ENCODE measurements around the gene CAMK1G. TPM values are rescaled to one million over a fixed set of nuclear protein-coding genes. Genes with fewer than 3 reads are reported as not detected.

CAMK1G gene
- total and polyA plus RNA-seq, 9 donors: 0.04 to 0.66 (median 0.31) TPM; not detected in 3

DNA sequence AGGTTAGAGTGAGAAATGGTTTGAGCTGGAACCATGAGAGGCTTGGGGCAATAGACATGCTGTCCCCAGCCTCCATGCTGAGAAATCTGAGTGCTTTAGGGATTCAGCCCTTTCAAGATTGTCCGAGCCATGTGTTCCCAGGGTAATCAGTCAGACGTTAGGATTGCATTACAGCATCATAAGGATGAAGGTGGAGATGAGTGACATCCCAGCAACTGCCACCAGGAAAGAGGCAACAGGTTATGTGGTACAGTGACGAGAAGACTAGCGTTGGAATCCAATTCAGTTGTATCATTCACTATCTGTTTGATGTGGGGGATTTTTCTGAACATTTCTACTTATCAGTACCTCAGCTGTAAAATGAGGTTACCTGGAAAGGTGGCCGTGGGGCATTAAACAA is 1.7 kb downstream of the CAMK1G start:
- Histone ChIP-seq H3K27ac (ENCODE audit: low read length) (no peak overlapping the region), H3K4me1 (ENCODE audit: control insufficient read depth, insufficient read depth, low read length) (peaks cover 8% of the 10 kb centered on the region), H3K36me3 (ENCODE audit: control insufficient read depth, insufficient read depth, low read length) (no peaks in the 10 kb centered on the region), H3K27me3 (ENCODE audit: control insufficient read depth, insufficient read depth, low read length) (peaks cover 25% of the 10 kb centered on the region), H3K4me3 (ENCODE audit: low read length) (no peak overlapping the region), H3K9me3 (replicated peaks; ENCODE audit: control insufficient read depth, low read depth, low read length) (no peaks in the 10 kb centered on the region)
- 50% methylated on average over 2 of the region's 5 CpGs for WGBS (ENCODE audit: insufficient coverage)
- DNase-seq: no peak

DNA sequence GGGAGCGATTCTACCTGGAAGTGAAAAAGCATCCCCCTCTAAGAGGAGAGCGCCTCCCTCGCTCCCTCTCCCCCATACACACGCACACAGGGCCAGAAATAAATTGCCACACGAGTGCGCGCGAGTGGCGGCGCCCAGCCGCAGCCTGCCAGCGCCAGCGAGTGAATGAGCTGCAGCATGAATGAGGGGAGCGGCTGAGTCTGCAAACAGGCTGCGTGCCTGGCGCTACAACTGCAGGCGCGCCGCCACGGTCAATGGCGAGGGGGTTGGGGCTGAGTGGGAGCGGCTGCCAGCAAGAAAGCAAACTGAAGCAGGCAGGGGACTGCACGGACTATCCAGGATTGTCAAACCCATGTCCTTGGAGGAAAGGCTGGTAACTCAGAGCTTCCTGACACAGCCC is 2.2 kb downstream of the CAMK1G start:
- Histone ChIP-seq H3K9me3 (replicated peaks; ENCODE audit: control insufficient read depth, low read depth, low read length) (no peaks in the 10 kb centered on the region), H3K27ac (ENCODE audit: low read length) (no peak overlapping the region), H3K27me3 (ENCODE audit: control insufficient read depth, insufficient read depth, low read length) (peaks cover 25% of the 10 kb centered on the region), H3K4me1 (ENCODE audit: control insufficient read depth, insufficient read depth, low read length) (peaks cover 8% of the 10 kb centered on the region), H3K4me3 (ENCODE audit: low read length) (no peak overlapping the region), H3K36me3 (ENCODE audit: control insufficient read depth, insufficient read depth, low read length) (no peaks in the 10 kb centered on the region)
- under 1% methylated on average over 18 of the region's 23 CpGs for WGBS (ENCODE audit: insufficient coverage)
- DNase-seq: peak; percentile 66

DNA sequence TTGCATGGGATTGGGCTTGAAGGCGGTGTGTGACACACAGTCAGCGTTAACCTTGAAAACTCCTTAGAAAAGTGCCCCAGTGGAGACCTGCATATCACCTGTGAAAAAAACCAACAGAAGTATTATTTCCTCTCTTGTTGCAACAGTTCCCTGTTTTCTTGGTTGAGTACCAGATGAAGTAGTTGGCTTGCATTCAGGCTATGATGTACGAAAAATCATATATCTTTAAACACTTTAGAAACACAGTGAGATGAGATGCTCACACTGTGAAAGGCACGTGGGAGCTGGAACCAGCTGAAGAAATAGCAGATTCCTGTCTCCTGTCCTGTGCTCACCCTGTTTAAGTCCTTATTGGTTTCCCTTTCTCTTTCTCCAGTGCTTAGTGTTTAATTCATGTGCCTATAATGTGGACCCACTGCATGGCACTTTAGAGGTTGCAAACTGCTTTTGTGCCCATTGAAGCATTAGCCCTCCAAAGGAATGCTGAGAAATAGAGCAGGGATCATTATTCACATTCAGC is 2.8 kb downstream of the CAMK1G start:
- Histone ChIP-seq H3K9me3 (replicated peaks; ENCODE audit: control insufficient read depth, low read depth, low read length) (no peaks in the 10 kb centered on the region), H3K36me3 (ENCODE audit: control insufficient read depth, insufficient read depth, low read length) (no peaks in the 10 kb centered on the region), H3K27ac (ENCODE audit: low read length) (no peak overlapping the region), H3K27me3 (ENCODE audit: control insufficient read depth, insufficient read depth, low read length) (peaks cover 28% of the 10 kb centered on the region), H3K4me3 (ENCODE audit: low read length) (no peak overlapping the region), H3K4me1 (ENCODE audit: control insufficient read depth, insufficient read depth, low read length) (peaks cover 8% of the 10 kb centered on the region)
- WGBS (ENCODE audit: insufficient coverage): no CpG with 5 or more reads among the region's 4 CpGs
- DNase-seq: no peak

DNA sequence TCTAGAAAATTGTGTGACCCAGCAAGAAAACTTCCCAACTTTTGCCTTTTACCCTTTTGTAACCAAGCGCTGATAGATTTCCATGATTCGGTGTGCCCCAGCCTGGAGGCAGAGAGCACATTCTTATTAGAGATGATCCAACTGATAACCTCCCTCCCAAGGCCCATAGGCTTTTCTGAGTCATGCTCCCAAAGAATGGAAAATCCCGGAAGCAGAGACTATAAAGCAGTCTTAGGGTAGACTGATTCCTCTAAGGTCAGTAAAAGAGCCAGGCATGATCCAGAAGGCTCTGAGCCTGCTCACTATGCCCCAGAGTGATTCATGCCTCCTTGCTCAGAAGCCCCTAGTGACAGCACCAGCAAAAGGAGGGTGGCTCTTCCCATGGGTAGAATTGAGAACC is 4.3 kb downstream of the CAMK1G start:
- DNase-seq: no peak
- Histone ChIP-seq H3K4me3 (ENCODE audit: low read length) (no peak overlapping the region), H3K9me3 (replicated peaks; ENCODE audit: control insufficient read depth, low read depth, low read length) (no peaks in the 10 kb centered on the region), H3K27ac (ENCODE audit: low read length) (no peak overlapping the region), H3K36me3 (ENCODE audit: control insufficient read depth, insufficient read depth, low read length) (no peaks in the 10 kb centered on the region), H3K4me1 (ENCODE audit: control insufficient read depth, insufficient read depth, low read length) (peaks cover 8% of the 10 kb centered on the region), H3K27me3 (ENCODE audit: control insufficient read depth, insufficient read depth, low read length) (peaks cover 28% of the 10 kb centered on the region)
- WGBS (ENCODE audit: insufficient coverage): 82% methylated on average over 2 of the region's 3 CpGs

DNA sequence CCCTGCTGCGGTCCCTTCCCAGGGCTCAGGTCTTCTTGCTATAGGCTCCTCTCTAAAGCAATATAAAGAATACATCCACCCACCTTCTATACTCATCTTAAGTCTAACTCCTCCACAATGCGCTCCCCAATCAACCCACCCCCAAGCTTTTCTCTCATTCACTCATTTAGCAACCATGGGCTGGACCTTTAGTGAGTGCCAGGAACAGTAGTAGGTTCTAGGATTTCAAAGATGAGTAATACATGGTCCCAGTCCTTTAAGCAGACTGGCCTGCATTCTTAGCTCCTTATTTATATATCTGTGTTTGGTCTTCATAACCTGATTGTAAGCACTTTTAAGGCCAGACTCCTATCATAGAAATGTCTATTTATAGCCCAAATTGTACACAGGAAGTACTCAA is 5.9 kb downstream of the CAMK1G start:
- Histone ChIP-seq H3K4me3 (ENCODE audit: low read length) (no peak overlapping the region), H3K9me3 (replicated peaks; ENCODE audit: control insufficient read depth, low read depth, low read length) (no peaks in the 10 kb centered on the region), H3K36me3 (ENCODE audit: control insufficient read depth, insufficient read depth, low read length) (no peaks in the 10 kb centered on the region), H3K4me1 (ENCODE audit: control insufficient read depth, insufficient read depth, low read length) (peaks cover 8% of the 10 kb centered on the region), H3K27ac (ENCODE audit: low read length) (no peak overlapping the region), H3K27me3 (ENCODE audit: control insufficient read depth, insufficient read depth, low read length) (peaks cover 16% of the 10 kb centered on the region)
- WGBS (ENCODE audit: insufficient coverage): 86% methylated on average over 1 of the region's 2 CpGs
- no peak for DNase-seq

GRCh38 chr1:209589863-209590262 is 6.3 kb downstream of the CAMK1G start:
- Histone ChIP-seq H3K4me1 (ENCODE audit: control insufficient read depth, insufficient read depth, low read length) (peaks cover 8% of the 10 kb centered on the region), H3K9me3 (replicated peaks; ENCODE audit: control insufficient read depth, low read depth, low read length) (no peaks in the 10 kb centered on the region), H3K27ac (ENCODE audit: low read length) (no peak overlapping the region), H3K4me3 (ENCODE audit: low read length) (no peak overlapping the region), H3K27me3 (ENCODE audit: control insufficient read depth, insufficient read depth, low read length) (peaks cover 13% of the 10 kb centered on the region), H3K36me3 (ENCODE audit: control insufficient read depth, insufficient read depth, low read length) (no peaks in the 10 kb centered on the region)
- no peak for DNase-seq
- 75% methylated on average over 5 of the region's 6 CpGs for WGBS (ENCODE audit: insufficient coverage)

- peaks cover 8% of the 10 kb centered on the region for H3K27me3 ChIP-seq (ENCODE audit: control insufficient read depth, insufficient read depth, low read length)
- no peak overlapping the region for H3K27ac ChIP-seq (ENCODE audit: low read length)
- no peaks in the 10 kb centered on the region for H3K36me3 ChIP-seq (ENCODE audit: control insufficient read depth, insufficient read depth, low read length)
- DNase-seq: peak; percentile 47
- peaks cover 7% of the 10 kb centered on the region for H3K4me1 ChIP-seq (ENCODE audit: control insufficient read depth, insufficient read depth, low read length)
- no peak overlapping the region for H3K4me3 ChIP-seq (ENCODE audit: low read length)
- H3K9me3 ChIP-seq (replicated peaks; ENCODE audit: control insufficient read depth, low read depth, low read length): no peaks in the 10 kb centered on the region
- 53% methylated on average over 5 of the region's 6 CpGs for WGBS (ENCODE audit: insufficient coverage)
These were observed 6.9 kb downstream of the CAMK1G start for GRCh38 chr1:209590405-209590804.

DNA sequence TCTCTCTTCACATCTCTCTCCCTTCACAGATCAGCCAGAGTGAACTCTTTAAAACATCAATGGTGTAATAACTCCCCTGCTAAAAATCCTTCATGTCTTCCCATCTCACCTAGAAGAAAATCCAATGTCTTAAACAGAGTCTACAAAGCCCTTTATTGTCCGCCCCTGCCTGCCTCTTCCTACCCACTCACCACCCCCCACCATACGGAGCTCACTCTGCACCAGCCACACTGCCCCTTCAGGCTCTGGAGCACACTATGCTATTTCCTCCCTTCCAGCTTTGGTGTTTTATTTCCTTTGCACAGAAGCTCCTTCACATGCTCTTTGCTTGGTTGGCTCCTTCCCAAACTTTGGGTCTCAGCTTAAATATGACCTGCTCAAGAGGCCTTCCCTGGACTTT is 10.2 kb downstream of the CAMK1G start:
- Histone ChIP-seq H3K27ac (ENCODE audit: low read length) (no peak overlapping the region), H3K9me3 (replicated peaks; ENCODE audit: control insufficient read depth, low read depth, low read length) (no peaks in the 10 kb centered on the region), H3K4me1 (ENCODE audit: control insufficient read depth, insufficient read depth, low read length) (no peaks in the 10 kb centered on the region), H3K4me3 (ENCODE audit: low read length) (no peak overlapping the region), H3K27me3 (ENCODE audit: control insufficient read depth, insufficient read depth, low read length) (peaks cover 8% of the 10 kb centered on the region), H3K36me3 (ENCODE audit: control insufficient read depth, insufficient read depth, low read length) (no peaks in the 10 kb centered on the region)
- no peak for DNase-seq
- WGBS (ENCODE audit: insufficient coverage): 39% methylated on average over 2 of the region's 2 CpGs

DNA sequence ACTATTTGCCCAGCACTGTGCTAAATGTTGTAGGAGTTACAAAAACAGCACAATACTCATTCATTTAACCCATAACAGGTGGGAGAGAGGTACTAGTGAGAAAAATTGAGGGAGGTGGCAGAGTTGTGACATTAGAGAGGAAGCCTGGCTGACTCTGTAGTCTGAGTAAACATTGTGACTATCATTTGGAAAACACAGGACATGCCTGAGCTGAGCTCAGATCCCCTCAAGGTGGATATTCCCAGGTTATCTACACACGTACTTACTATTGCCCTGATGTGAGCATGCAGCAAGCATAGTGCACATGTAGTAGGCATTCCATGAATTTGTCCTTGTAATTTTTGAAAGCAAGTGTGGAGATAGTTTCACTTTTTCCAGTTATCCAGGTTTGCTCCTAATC is 10.9 kb downstream of the CAMK1G start:
- H3K36me3 ChIP-seq (ENCODE audit: control insufficient read depth, insufficient read depth, low read length): no peaks in the 10 kb centered on the region
- no CpG with 5 or more reads among the region's 1 CpG for WGBS (ENCODE audit: insufficient coverage)
- H3K27ac ChIP-seq (ENCODE audit: low read length): no peak overlapping the region
- no peak overlapping the region for H3K4me3 ChIP-seq (ENCODE audit: low read length)
- peaks cover 8% of the 10 kb centered on the region for H3K27me3 ChIP-seq (ENCODE audit: control insufficient read depth, insufficient read depth, low read length)
- no peak for DNase-seq
- no peaks in the 10 kb centered on the region for H3K9me3 ChIP-seq (replicated peaks; ENCODE audit: control insufficient read depth, low read depth, low read length)
- no peaks in the 10 kb centered on the region for H3K4me1 ChIP-seq (ENCODE audit: control insufficient read depth, insufficient read depth, low read length)

- no peak overlapping the region for H3K27ac ChIP-seq (ENCODE audit: low read length)
- no peaks in the 10 kb centered on the region for H3K9me3 ChIP-seq (replicated peaks; ENCODE audit: control insufficient read depth, low read depth, low read length)
- no peaks in the 10 kb centered on the region for H3K36me3 ChIP-seq (ENCODE audit: control insufficient read depth, insufficient read depth, low read length)
- H3K4me3 ChIP-seq (ENCODE audit: low read length): no peak overlapping the region
- no peaks in the 10 kb centered on the region for H3K4me1 ChIP-seq (ENCODE audit: control insufficient read depth, insufficient read depth, low read length)
- no peak for DNase-seq
- 62% methylated on average over 8 of the region's 9 CpGs for WGBS (ENCODE audit: insufficient coverage)
- H3K27me3 ChIP-seq (ENCODE audit: control insufficient read depth, insufficient read depth, low read length): peaks cover 6% of the 10 kb centered on the region
These were observed 11.5 kb downstream of the CAMK1G start for GRCh38 chr1:209595028-209595427.

Data from muscle of leg (tissue), 11 donors.